ENCODE measurements around the gene UNKL. TPM values are rescaled to one million over a fixed set of nuclear protein-coding genes. Genes with fewer than 3 reads are reported as not detected.

UNKL gene
- total RNA-seq, 1 donor from 2014 or later = 6.1 TPM

DNA sequence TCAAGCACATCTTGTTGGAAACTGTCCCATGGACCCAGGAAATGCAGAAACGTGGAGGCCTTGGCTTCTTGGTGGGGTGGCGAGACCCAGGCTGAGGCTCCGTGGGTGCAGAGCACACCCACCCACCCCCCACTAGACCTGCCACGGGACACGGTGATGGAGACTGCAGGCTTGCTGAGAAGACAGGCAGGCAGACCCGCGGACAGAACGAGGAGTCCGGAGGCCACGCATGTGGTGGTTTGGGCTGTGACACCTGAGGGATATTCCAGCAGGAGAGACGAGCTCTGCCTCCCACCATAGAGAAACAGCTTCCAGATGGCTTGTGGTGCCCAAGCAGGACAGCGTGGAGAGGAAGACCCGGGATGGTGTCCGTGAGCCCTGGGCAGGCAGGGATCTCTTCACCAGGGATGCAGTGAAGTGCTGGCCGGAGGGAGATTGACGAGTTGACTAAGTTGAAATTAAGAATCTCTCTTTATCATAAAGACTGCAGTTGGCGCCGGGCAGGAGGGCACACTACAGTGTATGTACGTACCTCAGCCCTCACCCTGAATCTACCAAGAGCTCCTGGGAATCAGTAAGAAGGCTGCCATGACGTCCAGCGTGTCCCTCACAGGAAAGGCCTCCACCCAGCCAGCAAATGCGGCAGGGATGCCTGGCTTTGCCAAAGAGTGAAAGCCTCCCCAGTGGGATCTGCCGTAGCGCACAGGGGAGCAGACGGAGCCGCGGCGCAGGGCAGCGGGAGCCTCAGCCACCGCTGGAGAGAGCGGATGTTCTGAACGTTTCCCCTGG lies 96.8 kb downstream of the UNKL start:
- H3K27ac ChIP-seq = no peak overlapping the region
- H3K27me3 Mint-ChIP-seq (ENCODE audit: insufficient read depth, low read depth) = peaks cover 3% of the 10 kb centered on the region
- no peaks in the 10 kb centered on the region for H3K9me3 ChIP-seq (ENCODE audit: low read depth)
- no peak overlapping the region for H3K27ac Mint-ChIP-seq
- no peak overlapping the region for H3K9ac ChIP-seq
- H3K79me2 ChIP-seq (ENCODE audit: low read depth) = peaks cover 77% of the 10 kb centered on the region
- peaks cover 31% of the 10 kb centered on the region for H3K36me3 Mint-ChIP-seq
- no peaks in the 10 kb centered on the region for H3K9me3 Mint-ChIP-seq
- H3K4me3 ChIP-seq = no peak overlapping the region
- H3K4me1 ChIP-seq = no peaks in the 10 kb centered on the region
- no peaks in the 10 kb centered on the region for H3K27me3 ChIP-seq
- H3K4me3 Mint-ChIP-seq = no peak overlapping the region
- no peak overlapping the region for H2AFZ ChIP-seq (replicated peaks)
- no peak overlapping the region for H3K4me2 ChIP-seq
- H3K36me3 ChIP-seq = no peaks in the 10 kb centered on the region
- TF ChIP-seq, protein P1, sequence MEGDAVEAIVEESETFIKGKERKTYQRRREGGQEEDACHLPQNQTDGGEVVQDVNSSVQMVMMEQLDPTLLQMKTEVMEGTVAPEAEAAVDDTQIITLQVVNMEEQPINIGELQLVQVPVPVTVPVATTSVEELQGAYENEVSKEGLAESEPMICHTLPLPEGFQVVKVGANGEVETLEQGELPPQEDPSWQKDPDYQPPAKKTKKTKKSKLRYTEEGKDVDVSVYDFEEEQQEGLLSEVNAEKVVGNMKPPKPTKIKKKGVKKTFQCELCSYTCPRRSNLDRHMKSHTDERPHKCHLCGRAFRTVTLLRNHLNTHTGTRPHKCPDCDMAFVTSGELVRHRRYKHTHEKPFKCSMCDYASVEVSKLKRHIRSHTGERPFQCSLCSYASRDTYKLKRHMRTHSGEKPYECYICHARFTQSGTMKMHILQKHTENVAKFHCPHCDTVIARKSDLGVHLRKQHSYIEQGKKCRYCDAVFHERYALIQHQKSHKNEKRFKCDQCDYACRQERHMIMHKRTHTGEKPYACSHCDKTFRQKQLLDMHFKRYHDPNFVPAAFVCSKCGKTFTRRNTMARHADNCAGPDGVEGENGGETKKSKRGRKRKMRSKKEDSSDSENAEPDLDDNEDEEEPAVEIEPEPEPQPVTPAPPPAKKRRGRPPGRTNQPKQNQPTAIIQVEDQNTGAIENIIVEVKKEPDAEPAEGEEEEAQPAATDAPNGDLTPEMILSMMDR (IDR thresholded peaks at IDR 0.05) = no peak
- TF ChIP-seq EZH2 (IDR thresholded peaks at IDR 0.05) (no peak), EZH2phosphoT487 (IDR thresholded peaks at IDR 0.05) (no peak)
- no peak for DNase-seq (ENCODE audit: low spot score)
- peaks cover 77% of the 10 kb centered on the region for H4K20me1 ChIP-seq (ENCODE audit: low read depth)
- peaks cover 5% of the 10 kb centered on the region for H3K4me1 Mint-ChIP-seq
- peaks cover 3% of the 10 kb centered on the region for H3F3A ChIP-seq (ENCODE audit: low read depth)

DNA sequence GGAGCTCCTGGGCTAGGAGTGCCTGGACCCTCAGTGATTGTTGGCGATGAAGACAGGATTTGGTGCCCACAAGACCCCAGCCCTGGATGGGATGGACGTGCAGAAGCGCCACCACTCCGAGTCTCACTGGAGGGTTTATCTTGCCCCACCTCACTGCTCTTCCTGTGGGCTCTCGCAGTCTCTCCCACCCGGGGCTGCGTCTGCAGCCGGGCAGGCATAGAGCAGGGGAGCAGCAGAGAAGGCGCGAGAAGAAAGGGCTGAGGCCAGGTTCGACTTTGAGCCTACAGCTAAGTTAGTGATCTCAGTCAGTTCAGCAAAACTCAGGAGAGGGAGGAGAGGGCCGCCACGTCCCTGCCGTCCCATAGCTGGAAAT lies 98.5 kb downstream of the UNKL start:
- TF ChIP-seq, protein P1 (IDR thresholded peaks at IDR 0.05) = no peak
- TF ChIP-seq EZH2phosphoT487 (IDR thresholded peaks at IDR 0.05) (no peak), EZH2 (IDR thresholded peaks at IDR 0.05) (no peak)
- Histone ChIP-seq H3K27me3 (no peaks in the 10 kb centered on the region), H3K79me2 (ENCODE audit: low read depth) (peaks cover 94% of the 10 kb centered on the region), H3F3A (ENCODE audit: low read depth) (no peaks in the 10 kb centered on the region), H3K9me3 (ENCODE audit: low read depth) (no peaks in the 10 kb centered on the region), H3K4me3 (no peak overlapping the region), H3K9ac (no peak overlapping the region), H4K20me1 (ENCODE audit: low read depth) (peaks cover 94% of the 10 kb centered on the region), H2AFZ (replicated peaks) (no peak overlapping the region), H3K4me2 (no peak overlapping the region), H3K4me1 (peaks cover 8% of the 10 kb centered on the region), H3K36me3 (no peaks in the 10 kb centered on the region), H3K27ac (no peak overlapping the region)
- peaks cover 32% of the 10 kb centered on the region for H3K36me3 Mint-ChIP-seq
- DNase-seq (ENCODE audit: low spot score) = no peak
- H3K9me3 Mint-ChIP-seq = no peaks in the 10 kb centered on the region
- H3K4me1 Mint-ChIP-seq = peaks cover 9% of the 10 kb centered on the region
- H3K27me3 Mint-ChIP-seq (ENCODE audit: insufficient read depth, low read depth) = peaks cover 3% of the 10 kb centered on the region
- H3K27ac Mint-ChIP-seq = no peak overlapping the region
- H3K4me3 Mint-ChIP-seq = no peak overlapping the region

DNA sequence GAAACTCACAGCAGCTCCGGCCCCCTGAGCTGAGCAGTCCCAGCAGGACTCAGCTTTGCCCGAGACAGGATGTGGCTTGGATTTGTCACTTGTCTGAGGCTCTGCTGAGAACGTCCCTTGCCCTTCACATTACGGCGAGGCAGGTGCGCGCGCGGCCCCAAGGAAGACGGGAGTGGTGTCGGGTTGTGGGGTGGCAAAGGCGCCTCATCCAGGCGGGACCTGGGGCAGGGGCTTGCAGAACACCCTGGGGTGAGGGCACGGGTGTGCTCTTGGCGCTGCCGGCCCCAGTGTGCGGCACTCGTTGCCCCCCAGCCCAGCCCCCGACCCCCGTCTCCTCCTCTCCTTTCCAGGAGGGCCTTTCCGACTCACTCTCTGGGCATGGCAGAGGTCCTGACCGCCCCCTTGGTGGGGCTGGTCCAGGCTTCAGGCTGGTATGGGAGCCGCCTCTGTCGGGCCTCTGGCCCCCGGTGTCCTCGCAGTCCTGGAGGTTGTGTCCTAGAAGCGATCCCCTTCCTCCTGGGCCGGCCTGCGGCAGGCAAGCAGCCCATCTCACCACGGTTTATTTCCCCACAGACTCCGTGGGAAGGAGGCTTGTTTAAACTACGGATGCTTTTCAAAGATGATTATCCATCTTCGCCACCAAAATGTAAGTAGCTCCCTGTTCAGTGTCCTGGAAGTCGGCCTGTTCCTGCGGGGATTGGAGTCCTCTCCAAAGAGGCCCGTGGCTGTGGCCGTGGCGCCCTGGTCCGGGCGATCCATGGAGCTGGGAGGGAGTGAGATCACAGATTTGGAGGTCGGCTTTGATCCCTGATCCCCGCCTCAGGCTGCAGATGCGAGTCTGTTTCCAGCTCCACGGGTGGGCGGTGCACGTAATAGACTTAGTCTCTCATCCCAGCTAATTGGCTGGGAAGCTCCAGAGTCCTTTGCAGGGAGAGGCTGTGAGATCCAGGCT lies 99.1 kb downstream of the UNKL start:
- Mint-ChIP-seq H3K9me3 (no peaks in the 10 kb centered on the region), H3K36me3 (peaks cover 35% of the 10 kb centered on the region), H3K27me3 (ENCODE audit: insufficient read depth, low read depth) (peaks cover 3% of the 10 kb centered on the region), H3K27ac (no peak overlapping the region), H3K4me1 (peaks cover 15% of the 10 kb centered on the region), H3K4me3 (no peak overlapping the region)
- Histone ChIP-seq H2AFZ (replicated peaks) (no peak overlapping the region), H4K20me1 (ENCODE audit: low read depth) (peaks cover 99% of the 10 kb centered on the region), H3K27ac (no peak overlapping the region), H3K4me3 (no peak overlapping the region), H3K27me3 (no peaks in the 10 kb centered on the region), H3K9me3 (ENCODE audit: low read depth) (no peaks in the 10 kb centered on the region), H3K4me2 (no peak overlapping the region), H3K9ac (no peak overlapping the region), H3K79me2 (ENCODE audit: low read depth) (peaks cover 100% of the 10 kb centered on the region), H3K4me1 (peaks cover 11% of the 10 kb centered on the region), H3F3A (ENCODE audit: low read depth) (no peaks in the 10 kb centered on the region), H3K36me3 (no peaks in the 10 kb centered on the region)
- no peak for DNase-seq (ENCODE audit: low spot score)
- TF ChIP-seq, protein P1 (IDR thresholded peaks at IDR 0.05) = no peak
- TF ChIP-seq EZH2 (IDR thresholded peaks at IDR 0.05) (no peak), EZH2phosphoT487 (IDR thresholded peaks at IDR 0.05) (no peak)

All from neural progenitor cell (in vitro differentiated cells).